HPDE6-E6E7 (cell line): ENCODE data around the gene PREX1.

Experiments used
- DNase-seq: peaks from one replicate; pipeline ENCODE4 v3.0.0; 2011; ENCODE audit warnings: missing footprints; ENCODE audit errors: extremely low spot score

PREX1 gene

GRCh38 chr20:48681873-48682426 is 145.8 kb downstream of the PREX1 start:
- DNase-seq, result no peak

GRCh38 chr20:48681201-48681872 is 146.5 kb downstream of the PREX1 start:
- no peak for DNase-seq

GRCh38 chr20:48680650-48681049 is 147.1 kb downstream of the PREX1 start:
- no peak for DNase-seq

- DNase-seq, result no peak
Observed at GRCh38 chr20:48679599-48679998, 148.2 kb downstream of the PREX1 start.

- no peak for DNase-seq
Observed at GRCh38 chr20:48679011-48679410, 148.8 kb downstream of the PREX1 start.

GRCh38 chr20:48678421-48678820 is 149.4 kb downstream of the PREX1 start:
- no peak for DNase-seq

- DNase-seq, result no peak
Observed at GRCh38 chr20:48676795-48677460, 150.9 kb downstream of the PREX1 start.

GRCh38 chr20:48676125-48676524 is 151.7 kb downstream of the PREX1 start:
- DNase-seq, result no peak

- DNase-seq, result no peak
Observed at GRCh38 chr20:48674461-48674860, 153.3 kb downstream of the PREX1 start.

GRCh38 chr20:48673507-48673906 is 154.3 kb downstream of the PREX1 start:
- DNase-seq, result no peak

GRCh38 chr20:48672324-48672723 is 155.5 kb downstream of the PREX1 start:
- no peak for DNase-seq

- DNase-seq, result no peak
Observed at GRCh38 chr20:48671141-48671540, 156.7 kb downstream of the PREX1 start.

- DNase-seq, result no peak
Observed at GRCh38 chr20:48669946-48670605, 157.7 kb downstream of the PREX1 start.

GRCh38 chr20:48668451-48668946 is 159.3 kb downstream of the PREX1 start:
- DNase-seq, result no peak

- no peak for DNase-seq
Observed at GRCh38 chr20:48667889-48668413, 159.8 kb downstream of the PREX1 start.

GRCh38 chr20:48667481-48667880 is 160.3 kb downstream of the PREX1 start:
- DNase-seq, result no peak

GRCh38 chr20:48665785-48666184 is 162.0 kb downstream of the PREX1 start:
- DNase-seq, result no peak

GRCh38 chr20:48662711-48663110 is 165.1 kb downstream of the PREX1 start:
- no peak for DNase-seq

- no peak for DNase-seq
Observed at GRCh38 chr20:48661575-48662455, 166.0 kb downstream of the PREX1 start.

GRCh38 chr20:48660788-48661187 is 167.0 kb downstream of the PREX1 start:
- no peak for DNase-seq

GRCh38 chr20:48659858-48660257 is 167.9 kb downstream of the PREX1 start:
- no peak for DNase-seq
